ENCODE results near the gene MSI2.

Gene MSI2

DNA sequence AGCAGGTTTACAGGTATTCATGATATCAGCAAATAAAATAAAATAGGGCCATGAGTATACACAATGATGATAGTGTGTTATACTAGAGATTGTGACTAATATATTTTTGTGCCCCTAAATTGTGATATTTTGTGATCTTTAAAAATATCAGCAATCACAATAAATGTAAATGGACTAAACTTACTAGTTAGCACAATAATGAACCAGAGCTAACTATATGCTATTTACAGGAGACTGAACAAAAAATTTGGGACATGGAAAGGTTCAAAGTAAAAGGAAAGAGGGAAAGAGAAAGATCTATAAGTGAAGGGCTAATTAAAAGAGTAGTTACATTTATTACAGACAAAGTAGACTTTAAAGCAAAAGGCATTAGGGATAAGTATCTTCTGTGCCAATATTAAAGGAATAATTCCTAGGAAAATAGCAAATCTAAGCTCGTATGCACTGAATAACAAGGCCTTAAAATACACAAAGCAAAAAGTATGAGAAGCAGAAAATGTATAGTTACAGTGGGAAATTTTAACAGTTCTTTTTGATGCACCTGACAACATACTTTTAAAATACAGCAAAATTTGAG, 5.0 kb upstream of the MSI2 start:
- H3K36me3 ChIP-seq (ENCODE audit: insufficient read depth, low read length): no peaks in the 10 kb centered on the region
- no peaks in the 10 kb centered on the region for H3K27me3 ChIP-seq (ENCODE audit: insufficient read depth, low read length, poor library complexity, severe bottlenecking)
- TF ChIP-seq EZH2phosphoT487 (IDR thresholded peaks at IDR 0.05; ENCODE audit: borderline replicate concordance): no peak
- TF ChIP-seq, protein P1, sequence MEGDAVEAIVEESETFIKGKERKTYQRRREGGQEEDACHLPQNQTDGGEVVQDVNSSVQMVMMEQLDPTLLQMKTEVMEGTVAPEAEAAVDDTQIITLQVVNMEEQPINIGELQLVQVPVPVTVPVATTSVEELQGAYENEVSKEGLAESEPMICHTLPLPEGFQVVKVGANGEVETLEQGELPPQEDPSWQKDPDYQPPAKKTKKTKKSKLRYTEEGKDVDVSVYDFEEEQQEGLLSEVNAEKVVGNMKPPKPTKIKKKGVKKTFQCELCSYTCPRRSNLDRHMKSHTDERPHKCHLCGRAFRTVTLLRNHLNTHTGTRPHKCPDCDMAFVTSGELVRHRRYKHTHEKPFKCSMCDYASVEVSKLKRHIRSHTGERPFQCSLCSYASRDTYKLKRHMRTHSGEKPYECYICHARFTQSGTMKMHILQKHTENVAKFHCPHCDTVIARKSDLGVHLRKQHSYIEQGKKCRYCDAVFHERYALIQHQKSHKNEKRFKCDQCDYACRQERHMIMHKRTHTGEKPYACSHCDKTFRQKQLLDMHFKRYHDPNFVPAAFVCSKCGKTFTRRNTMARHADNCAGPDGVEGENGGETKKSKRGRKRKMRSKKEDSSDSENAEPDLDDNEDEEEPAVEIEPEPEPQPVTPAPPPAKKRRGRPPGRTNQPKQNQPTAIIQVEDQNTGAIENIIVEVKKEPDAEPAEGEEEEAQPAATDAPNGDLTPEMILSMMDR (conservative IDR thresholded peaks at IDR 0.05; ENCODE audit: low read length): no peak
- peaks cover 14% of the 10 kb centered on the region for H3F3A ChIP-seq (ENCODE audit: low read depth)
- H3K4me2 ChIP-seq (ENCODE audit: low read depth, low read length, poor library complexity, severe bottlenecking): no peak overlapping the region
- H3K9me3 ChIP-seq (ENCODE audit: insufficient read depth, low read depth, low read length): 0 out of 2 replicates have a peak, but pooled peaks cover 7% of the 10 kb centered on the region
- H3K4me1 ChIP-seq (ENCODE audit: insufficient read depth, low read length, poor library complexity, severe bottlenecking): no peaks in the 10 kb centered on the region
- no peaks in the 10 kb centered on the region for H3K79me2 ChIP-seq (ENCODE audit: insufficient read depth, low read length)
- no peak overlapping the region for H3K4me3 ChIP-seq (ENCODE audit: low read length, poor library complexity, severe bottlenecking)
- no peak overlapping the region for H2AFZ ChIP-seq (ENCODE audit: low read length)
- H3K9me2 ChIP-seq (replicated peaks; ENCODE audit: low read depth, low read length): no peaks in the 10 kb centered on the region
- no peak overlapping the region for H3K9ac ChIP-seq (ENCODE audit: low read depth, low read length, poor library complexity, severe bottlenecking)
- no peaks in the 10 kb centered on the region for H4K20me1 ChIP-seq (ENCODE audit: insufficient read depth, low read length, poor library complexity, severe bottlenecking)

DNA sequence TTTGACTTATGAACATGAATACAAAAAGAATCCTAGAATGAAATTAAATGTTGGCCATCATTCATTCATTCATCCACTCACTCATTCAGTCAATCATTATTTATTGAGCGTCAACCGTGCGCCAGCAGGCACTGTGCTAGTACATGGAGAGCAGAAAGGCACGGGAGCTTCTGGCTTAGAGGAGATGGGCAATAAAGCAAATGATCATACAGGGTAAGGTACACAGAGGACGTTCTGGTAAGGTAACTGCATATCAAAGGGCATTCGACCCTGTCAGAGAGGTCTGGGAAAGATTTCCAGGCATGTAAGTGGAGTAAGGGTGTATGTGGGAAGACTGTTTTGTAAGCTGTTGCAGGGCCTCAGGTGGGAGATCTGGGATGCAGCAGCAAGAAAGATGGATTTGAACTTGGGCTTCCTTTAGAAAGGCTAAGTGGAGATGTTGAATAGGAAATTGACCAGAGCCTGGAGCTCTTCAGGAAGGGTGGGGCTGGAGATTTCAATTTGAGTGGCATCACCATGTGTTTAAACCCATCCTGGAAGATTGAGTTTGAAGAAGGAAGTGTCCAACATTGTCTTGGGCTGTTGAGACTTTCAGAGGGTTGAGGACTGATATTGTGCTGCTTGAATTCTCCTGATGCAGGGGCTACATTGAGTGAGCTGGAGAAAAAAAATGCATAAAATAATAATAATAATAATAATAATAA, 2.8 kb upstream of the MSI2 start:
- H3K4me1 ChIP-seq (ENCODE audit: insufficient read depth, low read length, poor library complexity, severe bottlenecking): no peaks in the 10 kb centered on the region
- no peak overlapping the region for H3K4me3 ChIP-seq (ENCODE audit: low read length, poor library complexity, severe bottlenecking)
- peaks cover 14% of the 10 kb centered on the region for H3F3A ChIP-seq (ENCODE audit: low read depth)
- no peaks in the 10 kb centered on the region for H3K27me3 ChIP-seq (ENCODE audit: insufficient read depth, low read length, poor library complexity, severe bottlenecking)
- H3K9ac ChIP-seq (ENCODE audit: low read depth, low read length, poor library complexity, severe bottlenecking): no peak overlapping the region
- H3K79me2 ChIP-seq (ENCODE audit: insufficient read depth, low read length): peaks cover 18% of the 10 kb centered on the region
- H2AFZ ChIP-seq (ENCODE audit: low read length): no peak overlapping the region
- H4K20me1 ChIP-seq (ENCODE audit: insufficient read depth, low read length, poor library complexity, severe bottlenecking): peaks cover 2% of the 10 kb centered on the region
- TF ChIP-seq, protein P1 (conservative IDR thresholded peaks at IDR 0.05; ENCODE audit: low read length): no peak
- no peak for TF ChIP-seq EZH2phosphoT487 (IDR thresholded peaks at IDR 0.05; ENCODE audit: borderline replicate concordance)
- no peak overlapping the region for H3K4me2 ChIP-seq (ENCODE audit: low read depth, low read length, poor library complexity, severe bottlenecking)
- H3K9me2 ChIP-seq (replicated peaks; ENCODE audit: low read depth, low read length): no peaks in the 10 kb centered on the region
- H3K36me3 ChIP-seq (ENCODE audit: insufficient read depth, low read length): no peaks in the 10 kb centered on the region
- H3K9me3 ChIP-seq (ENCODE audit: insufficient read depth, low read depth, low read length): 0 out of 2 replicates have a peak, but pooled peaks cover 7% of the 10 kb centered on the region

- peaks cover 10% of the 10 kb centered on the region for H3K4me1 ChIP-seq (ENCODE audit: insufficient read depth, low read length, poor library complexity, severe bottlenecking)
- 0 out of 2 replicates have a peak, but pooled peaks cover 7% of the 10 kb centered on the region for H3K9me3 ChIP-seq (ENCODE audit: insufficient read depth, low read depth, low read length)
- no peaks in the 10 kb centered on the region for H3K27me3 ChIP-seq (ENCODE audit: insufficient read depth, low read length, poor library complexity, severe bottlenecking)
- H4K20me1 ChIP-seq (ENCODE audit: insufficient read depth, low read length, poor library complexity, severe bottlenecking): peaks cover 20% of the 10 kb centered on the region
- peaks cover 36% of the 10 kb centered on the region for H3K79me2 ChIP-seq (ENCODE audit: insufficient read depth, low read length)
- H3F3A ChIP-seq (ENCODE audit: low read depth): peaks cover 14% of the 10 kb centered on the region
- peak overlapping the region; percentile 73 for H3K4me3 ChIP-seq (ENCODE audit: low read length, poor library complexity, severe bottlenecking)
- peaks cover 6% of the 10 kb centered on the region; the same call in 1 of the 2 replicates for H3K36me3 ChIP-seq (ENCODE audit: insufficient read depth, low read length)
- peak overlapping the region; percentile 78 for H2AFZ ChIP-seq (ENCODE audit: low read length)
- TF ChIP-seq EZH2phosphoT487 (IDR thresholded peaks at IDR 0.05; ENCODE audit: borderline replicate concordance): no peak
- TF ChIP-seq, protein P1 (conservative IDR thresholded peaks at IDR 0.05; ENCODE audit: low read length): no peak
- H3K9ac ChIP-seq (ENCODE audit: low read depth, low read length, poor library complexity, severe bottlenecking): peak overlapping the region; percentile 65
- no peaks in the 10 kb centered on the region for H3K9me2 ChIP-seq (replicated peaks; ENCODE audit: low read depth, low read length)
- H3K4me2 ChIP-seq (ENCODE audit: low read depth, low read length, poor library complexity, severe bottlenecking): peak overlapping the region; percentile 89
Observed at GRCh38 chr17:57255182-57255775, 1.0 kb upstream of the MSI2 start.
